DND-41 (cell line): ENCODE data around the gene KDM5C.

ENCODE experiments used
- ATAC-seq: fragments of 200-7000 bp; cut with Tn5 transposase; 3 replicates; pipeline ENCODE4 v1.9.1; 2021; ENCODE audit warnings: low read depth; ENCODE audit not compliant: insufficient read depth
- DNase-seq: peaks from one replicate; pipeline ENCODE4 v3.0.0-alpha.2; 2020
- H2AFZ ChIP-seq: 2 replicates; pipeline ENCODE4 v1.6.0; 2012; ENCODE audit warnings: low read depth, low read length
- H3K27ac ChIP-seq: 2 replicates; pipeline ENCODE4 v1.5.1; 2012; ENCODE audit warnings: low read length, inconsistent platforms
- H3K27me3 ChIP-seq: fragments of 200-600 bp; sonication (generic); 2 replicates; pipeline ENCODE4 v1.6.0; 2012; ENCODE audit warnings: low read length, mild to moderate bottlenecking, inconsistent platforms; ENCODE audit not compliant: insufficient read depth, poor library complexity
- H3K36me3 ChIP-seq: 2 replicates; pipeline ENCODE4 v1.5.1; 2012; ENCODE audit warnings: low read length, inconsistent platforms; ENCODE audit not compliant: insufficient read depth
- H3K4me1 ChIP-seq: 2 replicates; pipeline ENCODE4 v1.5.1; 2012; ENCODE audit warnings: mild to moderate bottlenecking, low read length; ENCODE audit not compliant: insufficient read depth
- H3K4me2 ChIP-seq: 2 replicates; pipeline ENCODE4 v1.6.0; 2012; ENCODE audit warnings: mild to moderate bottlenecking, moderate library complexity, low read length, inconsistent platforms; ENCODE audit not compliant: insufficient read depth
- H3K4me3 ChIP-seq, 2 experiments: fragments of 200-600 bp in 1 of 2; shearing (Covaris generic) in 1 of 2; 2 replicates each; pipeline ENCODE4 v1.5.1; 2012 to 2016; ENCODE audit warnings: inconsistent platforms in 2 of 2, low read length in 2 of 2, mild to moderate bottlenecking in 2 of 2, low read depth in 1 of 2, moderate library complexity in 1 of 2
- H3K79me2 ChIP-seq: 2 replicates; pipeline ENCODE4 v1.6.0; 2012; ENCODE audit warnings: low read length, inconsistent platforms; ENCODE audit not compliant: insufficient read depth
- H3K9ac ChIP-seq: 2 replicates; pipeline ENCODE4 v1.6.0; 2012; ENCODE audit warnings: low read depth, mild to moderate bottlenecking, inconsistent platforms, low read length, moderate library complexity
- H3K9me3 ChIP-seq: 2 replicates; pipeline ENCODE4 v1.5.1; 2012; ENCODE audit warnings: low read length, moderate library complexity, mild to moderate bottlenecking, inconsistent platforms; ENCODE audit not compliant: insufficient read depth, severe bottlenecking
- H4K20me1 ChIP-seq: 2 replicates; pipeline ENCODE4 v1.6.0; 2012; ENCODE audit warnings: low read length; ENCODE audit not compliant: insufficient read depth
- EZH2 ChIP-seq: IDR thresholded peaks from 3 replicates; pipeline ENCODE4 v1.6.1; 2012; ENCODE audit warnings: borderline replicate concordance, low read depth, mild to moderate bottlenecking, moderate library complexity, low read length, inconsistent platforms; ENCODE audit not compliant: severe bottlenecking
- TF ChIP-seq, protein P1 (sequence below): IDR thresholded peaks from 2 replicates; pipeline ENCODE4 v1.5.1; 2012; ENCODE audit warnings: borderline replicate concordance, low read length, moderate library complexity, mild to moderate bottlenecking; ENCODE audit not compliant: poor library complexity, severe bottlenecking; ENCODE audit errors: extremely low read depth

KDM5C gene

DNA sequence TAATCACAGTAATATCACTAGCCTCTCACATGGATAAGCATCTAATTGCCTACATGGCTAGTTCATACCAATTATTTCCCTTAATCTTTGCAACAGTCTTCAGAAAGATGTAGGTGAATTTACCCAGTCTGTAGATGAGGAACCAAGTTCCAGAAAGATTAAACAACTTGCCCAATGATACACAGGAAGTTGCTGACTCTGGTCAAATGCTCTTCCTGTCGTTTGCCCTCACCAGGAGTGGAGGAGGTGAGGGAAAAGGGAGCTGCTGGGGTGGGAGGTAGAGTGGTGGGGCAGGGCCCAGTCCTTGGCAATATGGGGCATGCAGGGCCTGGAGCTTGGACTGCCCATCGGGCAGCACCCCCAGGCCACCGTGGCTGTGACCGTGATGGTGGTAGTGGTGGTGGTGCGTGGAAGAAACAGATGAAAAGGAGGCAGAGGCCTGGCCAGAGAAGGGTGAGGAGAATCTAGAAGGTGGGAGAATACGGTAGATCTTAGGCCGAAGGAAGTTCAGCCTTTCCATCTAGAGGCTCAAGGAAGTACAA lies 2.3 kb upstream of the KDM5C start:
- H3K9me3 ChIP-seq = no peaks in the 10 kb centered on the region
- DNase-seq (no peak), ATAC-seq (no peak)
- H2AFZ ChIP-seq = 0 out of 2 replicates have a peak overlapping the region, but pooled peaks have one; percentile 17
- TF ChIP-seq EZH2 = no peak
- TF ChIP-seq, protein P1, sequence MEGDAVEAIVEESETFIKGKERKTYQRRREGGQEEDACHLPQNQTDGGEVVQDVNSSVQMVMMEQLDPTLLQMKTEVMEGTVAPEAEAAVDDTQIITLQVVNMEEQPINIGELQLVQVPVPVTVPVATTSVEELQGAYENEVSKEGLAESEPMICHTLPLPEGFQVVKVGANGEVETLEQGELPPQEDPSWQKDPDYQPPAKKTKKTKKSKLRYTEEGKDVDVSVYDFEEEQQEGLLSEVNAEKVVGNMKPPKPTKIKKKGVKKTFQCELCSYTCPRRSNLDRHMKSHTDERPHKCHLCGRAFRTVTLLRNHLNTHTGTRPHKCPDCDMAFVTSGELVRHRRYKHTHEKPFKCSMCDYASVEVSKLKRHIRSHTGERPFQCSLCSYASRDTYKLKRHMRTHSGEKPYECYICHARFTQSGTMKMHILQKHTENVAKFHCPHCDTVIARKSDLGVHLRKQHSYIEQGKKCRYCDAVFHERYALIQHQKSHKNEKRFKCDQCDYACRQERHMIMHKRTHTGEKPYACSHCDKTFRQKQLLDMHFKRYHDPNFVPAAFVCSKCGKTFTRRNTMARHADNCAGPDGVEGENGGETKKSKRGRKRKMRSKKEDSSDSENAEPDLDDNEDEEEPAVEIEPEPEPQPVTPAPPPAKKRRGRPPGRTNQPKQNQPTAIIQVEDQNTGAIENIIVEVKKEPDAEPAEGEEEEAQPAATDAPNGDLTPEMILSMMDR = no peak
- no peak overlapping the region for H3K4me2 ChIP-seq
- peaks cover 30% of the 10 kb centered on the region for H3K79me2 ChIP-seq
- no peak overlapping the region for H3K4me3 ChIP-seq
- peaks cover 21% of the 10 kb centered on the region for H4K20me1 ChIP-seq
- no peaks in the 10 kb centered on the region for H3K27me3 ChIP-seq
- no peak overlapping the region for H3K9ac ChIP-seq
- peaks cover 36% of the 10 kb centered on the region for H3K4me1 ChIP-seq
- no peak overlapping the region for H3K27ac ChIP-seq
- peaks cover 16% of the 10 kb centered on the region for H3K36me3 ChIP-seq

DNA sequence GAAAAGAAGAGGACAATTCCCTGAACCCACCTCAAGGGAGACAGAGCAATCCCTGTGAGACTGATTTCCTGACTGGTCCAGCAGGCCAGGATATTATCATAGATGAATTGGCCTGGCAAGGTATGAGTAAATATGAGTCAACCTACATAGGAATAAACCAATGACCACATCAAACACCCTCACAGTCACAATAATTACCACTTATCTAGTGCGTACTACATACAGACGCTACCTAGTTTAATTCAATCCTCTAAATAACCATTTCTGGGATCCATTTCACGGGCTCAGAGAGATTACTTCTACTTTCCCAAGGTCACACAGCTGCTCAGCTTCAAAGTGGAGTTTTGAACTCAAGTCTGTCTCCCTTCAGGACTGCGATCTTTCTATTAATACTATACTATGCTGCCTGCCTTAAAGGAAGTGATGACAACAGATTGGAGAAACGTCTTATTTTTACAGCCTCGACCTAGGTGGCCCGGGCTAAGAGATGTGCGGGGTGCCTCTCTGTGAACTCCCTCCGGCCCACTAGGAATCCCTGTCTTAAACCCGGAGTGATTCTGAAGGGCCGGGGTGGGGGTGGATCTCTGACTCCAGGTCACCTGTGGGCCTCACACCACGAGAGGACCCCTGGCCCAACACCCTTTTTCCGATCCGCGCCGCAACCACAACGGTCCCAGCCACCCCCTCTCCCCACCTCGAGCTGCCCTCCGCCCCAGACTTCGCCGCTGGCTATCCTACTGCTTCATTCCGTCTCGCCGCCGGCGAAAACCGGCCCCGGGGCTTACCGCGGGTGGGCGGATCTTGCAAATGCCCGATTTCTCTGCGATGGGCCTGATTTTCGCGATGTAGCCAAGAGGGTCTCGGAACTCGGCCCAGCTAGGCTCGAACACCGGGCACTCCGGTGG lies 800 bp downstream of the KDM5C start:
- H3K9ac ChIP-seq = peak overlapping the region; percentile 94
- peak overlapping the region; percentile 84 to 87 for H3K4me3 ChIP-seq
- H3K4me2 ChIP-seq = peak overlapping the region; percentile 82
- peaks cover 49% of the 10 kb centered on the region for H4K20me1 ChIP-seq
- no peak for TF ChIP-seq EZH2
- TF ChIP-seq, protein P1 = no peak
- H3K79me2 ChIP-seq = peaks cover 61% of the 10 kb centered on the region
- no peak for DNase-seq
- no peaks in the 10 kb centered on the region for H3K27me3 ChIP-seq
- H3K4me1 ChIP-seq = peaks cover 44% of the 10 kb centered on the region
- peaks cover 44% of the 10 kb centered on the region for H3K36me3 ChIP-seq
- peak overlapping the region; percentile 100 for H3K27ac ChIP-seq
- H2AFZ ChIP-seq = peak overlapping the region; percentile 98
- H3K9me3 ChIP-seq = no peaks in the 10 kb centered on the region
- ATAC-seq = peak; percentile 15; the same call in 1 of the 3 replicates

DNA sequence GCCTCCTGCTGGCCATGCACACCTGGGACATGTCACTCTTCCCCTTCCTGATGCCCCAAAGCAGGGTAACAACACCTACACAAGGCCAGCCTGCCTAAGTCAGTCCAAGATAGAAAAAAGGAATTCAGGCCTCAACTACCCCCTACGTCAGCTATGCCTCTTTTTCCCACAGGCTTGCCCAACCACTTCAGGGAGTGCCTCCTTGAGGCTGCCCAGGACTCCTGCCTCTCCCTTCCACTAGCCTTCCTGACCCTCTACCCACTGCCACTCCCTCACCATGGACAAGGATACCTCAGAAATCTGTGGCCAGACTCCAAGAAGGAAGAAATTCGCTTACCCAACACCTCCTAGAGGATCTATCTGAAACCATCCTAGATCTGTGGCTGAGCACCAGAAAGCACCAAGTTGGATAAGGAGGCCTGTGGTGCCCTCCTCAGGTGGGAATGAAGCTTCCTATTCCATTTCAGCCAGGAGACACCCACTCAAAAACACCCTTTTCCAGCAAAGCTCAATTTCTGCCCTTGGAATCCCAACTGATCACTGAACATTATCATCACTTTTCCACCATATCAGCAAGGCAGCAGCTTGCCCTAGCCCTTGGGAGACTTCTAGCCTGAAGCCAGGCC lies 1.8 kb downstream of the KDM5C start:
- Histone ChIP-seq H3K9me3 (no peaks in the 10 kb centered on the region), H3K4me1 (peaks cover 44% of the 10 kb centered on the region), H3K27me3 (no peaks in the 10 kb centered on the region), H3K4me2 (peak overlapping the region; percentile 82), H3K9ac (peak overlapping the region; percentile 94), H3K79me2 (peaks cover 70% of the 10 kb centered on the region), H4K20me1 (peaks cover 52% of the 10 kb centered on the region), H3K4me3 (peak overlapping the region; percentile 84 to 87; a peak in 3 of 4 replicates), H3K27ac (peak overlapping the region; percentile 100), H2AFZ (no peak overlapping the region), H3K36me3 (peaks cover 55% of the 10 kb centered on the region)
- no peak for ATAC-seq
- DNase-seq = no peak
- TF ChIP-seq EZH2 = no peak
- TF ChIP-seq, protein P1 = no peak
